HG03097 (cell line): ENCODE results near the gene FAM222A.

Source experiments
- ATAC-seq: cut with Tn5 transposase; IDR thresholded peaks from one replicate; pipeline ENCODE4 v1.9.1; 2021; ENCODE audit not compliant: unreplicated experiment, low FRiP score

FAM222A gene

GRCh38 chr12:109713187-109714070 lies at the start of gene FAM222A:
Gene FAM222A, plus strand, starts transcription at chr12:109713825. Its CDS starts 30,322 bp downstream, at chr12:109744147.
- ATAC-seq, result peak; percentile 89

- no peak for ATAC-seq
These were observed 49.2 kb upstream of the FAM222A start for GRCh38 chr12:109664402-109664801.

GRCh38 chr12:109666068-109666467 lies 47.6 kb upstream of the FAM222A start:
- ATAC-seq, result no peak

- ATAC-seq, result no peak
These were observed 42.9 kb upstream of the FAM222A start for GRCh38 chr12:109670731-109671130.

- ATAC-seq, result no peak
These were observed 42.1 kb upstream of the FAM222A start for GRCh38 chr12:109671502-109671901.

GRCh38 chr12:109673379-109673778 lies 40.2 kb upstream of the FAM222A start:
- ATAC-seq, result no peak

GRCh38 chr12:109673884-109674283 lies 39.7 kb upstream of the FAM222A start:
- ATAC-seq, result no peak

- no peak for ATAC-seq
These were observed 38.2 kb upstream of the FAM222A start for GRCh38 chr12:109675411-109675810.

GRCh38 chr12:109677279-109677691 lies 36.3 kb upstream of the FAM222A start:
- no peak for ATAC-seq

GRCh38 chr12:109678719-109679118 lies 34.9 kb upstream of the FAM222A start:
- no peak for ATAC-seq

- ATAC-seq, result no peak
These were observed 33.9 kb upstream of the FAM222A start for GRCh38 chr12:109679501-109680263.

- ATAC-seq, result no peak
These were observed 33.2 kb upstream of the FAM222A start for GRCh38 chr12:109680264-109681005.

GRCh38 chr12:109681986-109682707 lies 31.5 kb upstream of the FAM222A start:
- ATAC-seq, result no peak

GRCh38 chr12:109682708-109683060 lies 30.9 kb upstream of the FAM222A start:
- no peak for ATAC-seq

GRCh38 chr12:109683316-109683715 lies 30.3 kb upstream of the FAM222A start:
- ATAC-seq, result no peak

GRCh38 chr12:109685574-109686447 lies 27.8 kb upstream of the FAM222A start:
- no peak for ATAC-seq

GRCh38 chr12:109686523-109686922 lies 27.1 kb upstream of the FAM222A start:
- ATAC-seq, result no peak

GRCh38 chr12:109687250-109687649 lies 26.4 kb upstream of the FAM222A start:
- no peak for ATAC-seq

GRCh38 chr12:109689426-109689825 lies 24.2 kb upstream of the FAM222A start:
- ATAC-seq, result no peak
